GM21825 (cell line): ENCODE results near the gene CRYGA.

Source experiments
- ATAC-seq: cut with Tn5 transposase; IDR thresholded peaks from one replicate; pipeline ENCODE4 v1.9.1; 2021; ENCODE audit warnings: mild to moderate bottlenecking, moderate library complexity; ENCODE audit not compliant: unreplicated experiment

CRYGA gene, protein sequence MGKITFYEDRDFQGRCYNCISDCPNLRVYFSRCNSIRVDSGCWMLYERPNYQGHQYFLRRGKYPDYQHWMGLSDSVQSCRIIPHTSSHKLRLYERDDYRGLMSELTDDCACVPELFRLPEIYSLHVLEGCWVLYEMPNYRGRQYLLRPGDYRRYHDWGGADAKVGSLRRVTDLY

GRCh38 chr2:208163489-208163888, at the start of gene CRYGA:
TSS of gene CRYGA (minus strand) at chr2:208163589. CDS start at chr2:208163556, 33 bp downstream.
- ATAC-seq, result no peak

DNA sequence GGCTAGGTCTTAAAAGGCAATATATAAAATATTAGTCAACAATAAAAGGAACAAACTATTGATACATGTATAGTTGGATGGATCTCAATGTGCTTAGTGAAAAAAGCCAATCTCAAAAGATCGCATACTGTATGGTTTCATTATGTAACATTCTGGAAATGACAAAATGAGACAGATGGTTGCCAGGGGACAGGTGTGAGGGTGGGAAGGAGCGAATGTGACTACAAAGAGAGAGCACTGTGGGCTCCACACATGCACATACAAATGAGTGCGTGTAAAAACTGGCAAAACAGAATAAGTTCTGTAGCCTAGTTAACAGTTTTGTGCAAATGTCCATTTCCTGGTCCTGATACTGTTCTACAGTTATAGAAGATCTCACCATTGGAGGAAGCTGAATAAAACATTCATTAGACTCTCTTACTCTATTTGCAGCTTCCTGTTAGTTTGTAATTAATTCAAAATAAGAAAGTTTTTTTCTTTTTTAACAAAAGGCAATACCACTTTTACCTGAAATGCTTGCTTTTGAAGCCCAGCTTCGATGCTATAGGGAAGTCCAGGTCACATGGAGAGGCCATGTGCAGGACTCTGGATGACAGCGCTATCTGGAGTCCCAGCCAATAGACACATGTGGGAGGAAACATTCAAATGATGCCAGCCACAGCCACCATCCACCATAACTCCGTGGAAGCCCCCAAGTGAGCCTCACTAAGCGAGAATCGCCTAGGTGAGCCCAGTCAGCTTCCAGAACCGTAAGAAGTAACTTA, 47.5 kb upstream of the CRYGA start:
- no peak for ATAC-seq

- ATAC-seq, result no peak
Measured at GRCh38 chr2:208208335-208209085, 45.1 kb upstream of the CRYGA start.

- no peak for ATAC-seq
Measured at GRCh38 chr2:208207769-208208168, 44.4 kb upstream of the CRYGA start.

DNA sequence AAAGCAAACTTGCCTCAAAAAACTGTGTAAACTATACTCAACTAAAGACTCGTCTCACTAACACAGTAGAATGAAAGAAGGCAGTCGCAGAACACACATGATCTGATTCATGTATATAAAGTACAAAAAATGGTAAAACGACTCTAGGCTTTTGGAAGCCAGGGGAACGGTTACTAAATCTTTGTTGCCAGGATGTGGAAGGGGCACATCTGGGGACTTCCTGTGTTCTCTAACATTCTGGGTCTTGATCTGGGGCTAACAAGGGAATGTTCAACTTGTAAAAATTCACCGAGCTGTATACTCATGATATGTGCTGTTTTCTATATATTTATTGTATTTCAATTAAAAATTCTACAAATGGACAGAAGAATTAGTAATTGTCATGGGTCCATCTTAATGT, 40.8 kb upstream of the CRYGA start:
- no peak for ATAC-seq

DNA sequence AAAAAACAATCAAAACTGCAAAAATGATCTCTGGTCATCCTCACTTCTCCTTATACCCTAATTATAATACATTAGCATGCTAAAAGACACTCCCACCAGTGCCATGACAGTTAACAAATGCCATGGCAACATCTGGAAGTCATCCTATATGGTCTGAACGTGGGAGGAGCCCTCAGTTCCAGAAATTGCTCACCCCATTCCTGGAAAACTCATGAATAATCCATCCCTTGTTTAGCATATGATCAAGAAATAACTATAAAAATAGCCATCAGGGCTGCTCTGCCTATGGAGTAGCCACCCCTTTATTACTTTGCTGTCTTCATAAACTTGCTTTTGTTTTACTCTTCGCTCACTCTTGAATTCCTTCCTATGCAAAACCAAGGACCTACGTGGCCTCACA, 32.1 kb upstream of the CRYGA start:
- ATAC-seq, result no peak

DNA sequence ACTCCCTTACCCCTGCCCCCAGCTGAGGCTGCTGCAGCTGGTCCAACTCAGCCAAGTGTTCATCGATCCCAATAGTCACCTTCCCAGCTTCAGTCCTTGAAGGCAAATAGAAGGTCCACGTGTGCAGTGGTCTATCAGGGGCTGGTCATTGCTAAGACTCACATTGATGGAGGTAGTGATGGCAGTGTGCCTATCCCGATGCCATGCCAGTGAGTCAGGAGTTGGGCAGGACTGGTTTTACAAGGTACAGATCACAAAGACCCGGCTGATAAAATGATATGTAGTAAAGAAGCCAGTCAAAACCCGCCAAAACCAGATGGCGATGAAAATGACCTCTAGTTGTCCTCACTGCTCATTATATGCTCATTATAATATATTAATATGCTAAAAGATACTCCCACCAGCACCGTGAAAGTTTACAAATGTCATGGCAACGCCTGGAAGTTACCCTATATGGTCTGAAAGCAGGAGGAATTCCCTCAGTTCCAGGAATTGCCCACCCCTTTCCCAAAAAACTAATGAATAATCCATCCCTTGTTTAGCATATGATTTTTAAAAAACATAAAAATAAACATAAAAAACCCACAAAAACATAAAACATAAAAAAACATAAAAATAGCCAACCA, 29.3 kb upstream of the CRYGA start:
- ATAC-seq, result no peak

GRCh38 chr2:208189810-208190503, 26.6 kb upstream of the CRYGA start, which contains the start of gene C2orf80:
TSS of gene C2orf80 (minus strand) at chr2:208190030. CDS start at chr2:208186986, 3,044 bp downstream.
- ATAC-seq, result no peak

GRCh38 chr2:208189069-208189809, 25.9 kb upstream of the CRYGA start:
- no peak for ATAC-seq

DNA sequence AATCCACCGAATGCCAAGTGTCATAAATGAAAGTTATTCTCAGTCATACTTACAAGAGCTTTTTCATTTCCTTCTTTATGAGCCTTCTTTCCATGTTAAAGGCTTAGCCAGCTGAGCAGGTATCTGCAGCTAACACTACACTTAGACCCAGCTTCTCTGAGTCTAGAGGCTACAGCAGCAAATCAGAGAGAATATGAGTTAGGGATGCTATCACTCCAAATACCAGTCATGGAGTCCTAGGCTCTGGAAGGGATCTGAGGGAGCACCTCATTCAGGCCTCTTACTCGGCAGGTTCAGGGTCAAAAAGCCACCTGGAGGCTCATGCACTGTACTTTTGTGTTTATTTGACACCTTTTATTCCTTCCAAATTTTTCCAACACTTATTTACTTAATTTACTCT, 23.5 kb upstream of the CRYGA start:
- no peak for ATAC-seq

- no peak for ATAC-seq
Measured at GRCh38 chr2:208186465-208186864, 23.1 kb upstream of the CRYGA start.

- ATAC-seq, result no peak
Measured at GRCh38 chr2:208183972-208184705, 20.8 kb upstream of the CRYGA start.

DNA sequence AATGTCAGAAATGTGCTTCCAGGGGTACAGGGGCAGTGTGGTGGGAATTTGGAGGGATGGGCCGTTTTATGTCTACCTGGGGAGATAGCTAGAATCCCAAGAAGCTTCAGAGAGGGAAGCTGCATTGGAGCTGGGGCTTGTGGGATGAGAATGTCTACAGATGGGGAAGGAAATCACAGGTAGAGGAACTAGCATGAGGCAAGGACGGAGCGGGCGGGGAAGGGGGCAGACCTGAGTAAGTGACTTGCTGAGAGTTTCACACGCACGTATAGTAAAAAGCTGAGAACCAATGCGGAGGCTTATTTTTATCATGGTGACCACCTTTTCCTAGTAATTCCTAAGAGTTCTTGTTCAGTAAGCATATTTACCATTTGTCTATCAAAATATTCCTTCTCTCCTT, 20.1 kb upstream of the CRYGA start:
- no peak for ATAC-seq

DNA sequence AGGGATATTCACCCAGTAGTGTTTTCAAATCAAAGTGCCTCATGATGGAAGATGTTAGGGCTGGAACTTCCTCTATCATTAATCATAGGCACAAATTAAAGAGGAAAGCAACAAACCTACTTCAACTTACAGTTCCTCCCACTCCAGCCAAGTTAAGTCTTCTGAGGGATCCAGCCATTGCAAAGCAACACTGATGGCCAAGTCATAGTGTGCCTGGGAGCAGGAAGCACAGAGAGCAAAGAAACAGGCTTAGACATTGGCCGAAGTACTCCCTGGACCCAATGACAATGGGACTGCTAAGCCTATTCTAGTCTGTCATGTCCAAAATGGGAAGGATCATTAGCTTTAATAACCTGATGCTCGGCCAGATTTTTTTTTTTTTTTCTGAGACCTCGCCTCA, 19.4 kb upstream of the CRYGA start:
- no peak for ATAC-seq

DNA sequence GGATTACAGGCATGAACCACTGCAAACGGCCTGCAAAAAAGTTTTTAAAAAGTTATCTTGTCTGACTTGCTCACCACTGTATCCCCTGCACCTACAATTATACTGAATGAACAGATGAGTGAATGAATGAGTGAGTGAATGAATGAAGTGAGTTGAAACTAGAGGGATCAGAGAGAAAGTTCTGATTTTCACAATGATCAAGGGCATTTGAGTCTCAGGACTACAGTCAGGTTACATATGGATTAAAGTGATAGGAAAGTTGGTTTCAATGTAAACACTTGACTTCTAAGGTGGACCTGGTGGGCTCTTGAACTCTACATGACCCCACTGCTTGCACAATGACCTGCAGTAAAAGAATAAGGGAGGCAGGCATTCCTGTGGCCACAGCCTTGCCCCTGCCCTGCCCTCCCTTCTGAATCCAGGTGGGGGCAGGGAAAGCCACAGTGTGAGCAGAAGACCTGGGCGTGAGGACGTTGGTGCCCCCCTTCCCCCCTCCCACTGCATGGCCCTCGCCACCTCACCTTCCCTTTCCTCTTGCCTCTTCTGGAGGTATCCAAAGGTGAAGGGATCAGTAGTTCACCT, 15.7 kb upstream of the CRYGA start:
- no peak for ATAC-seq

DNA sequence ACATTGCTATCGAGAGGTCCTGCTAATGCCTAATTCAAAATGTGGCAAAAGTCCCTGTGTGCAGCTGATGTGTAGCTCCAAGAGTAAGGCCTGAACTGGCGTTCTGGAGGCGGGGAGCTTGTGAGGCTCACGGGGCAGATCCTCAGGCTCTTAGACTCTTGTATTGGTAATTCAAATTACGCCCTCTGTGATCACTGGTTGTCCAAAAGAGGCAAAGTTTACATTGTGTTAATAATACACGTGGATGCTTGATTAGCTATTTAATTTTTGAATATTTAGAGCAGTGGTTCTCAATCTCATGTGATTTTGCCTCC, 12.4 kb upstream of the CRYGA start:
- no peak for ATAC-seq

DNA sequence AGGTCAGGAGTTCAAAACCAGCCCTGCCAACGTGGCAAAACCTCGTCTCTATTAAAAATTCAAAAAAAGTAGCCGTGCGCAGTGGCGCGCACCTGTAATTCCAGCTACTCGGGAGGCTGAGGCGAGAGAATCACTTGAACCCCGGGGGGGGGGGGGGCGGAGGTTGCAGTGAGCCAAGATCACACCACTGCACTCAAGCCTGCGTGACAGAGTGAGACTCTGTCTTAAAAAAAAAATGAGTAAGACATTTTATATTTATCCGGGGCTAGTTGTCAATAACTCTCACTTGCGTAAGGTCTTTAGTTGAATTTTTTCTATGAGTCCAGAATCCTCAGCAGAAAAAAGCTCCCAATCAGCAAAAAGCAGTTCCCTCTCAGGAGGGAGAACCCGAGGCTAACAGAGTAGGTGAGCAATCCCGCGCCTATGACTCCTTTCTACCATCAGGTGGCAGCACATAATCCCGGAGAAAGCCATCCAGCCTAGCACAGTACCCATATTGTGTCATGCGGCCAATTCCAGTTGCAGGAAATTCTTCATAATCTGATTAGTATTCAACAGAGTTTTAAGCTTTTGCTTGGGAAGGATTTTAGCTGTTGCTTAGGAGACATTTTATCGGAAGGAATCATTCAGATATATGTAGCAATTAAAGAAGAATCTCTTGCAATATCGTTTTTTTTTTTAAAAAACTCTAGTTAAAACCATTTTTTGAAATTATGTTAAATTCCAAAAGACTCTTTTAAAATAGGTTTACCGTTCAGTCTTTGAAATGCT, 11.9 kb upstream of the CRYGA start:
- ATAC-seq, result peak; percentile 99

- ATAC-seq, result no peak
Measured at GRCh38 chr2:208174144-208174543, 10.8 kb upstream of the CRYGA start.

- ATAC-seq, result no peak
Measured at GRCh38 chr2:208172125-208172524, 8.7 kb upstream of the CRYGA start.
